Muscle layer of duodenum (tissue), 2 donors: Measurements from ENCODE around the gene TBCE.

ENCODE experiments used
- H3K27ac ChIP-seq: one replicate; pipeline ENCODE4 v1.7.0; 2013; ENCODE audit warnings: mild to moderate bottlenecking, low read length
- H3K27me3 ChIP-seq: one replicate; pipeline ENCODE4 v1.7.0; 2013; ENCODE audit warnings: low read depth, mild to moderate bottlenecking, control low read depth, low read length
- H3K36me3 ChIP-seq, 2 donors: one replicate each; pipeline ENCODE4 v1.7.0; 2013; ENCODE audit warnings: low read length in 2 of 2, control low read depth in 1 of 2, mild to moderate bottlenecking in 1 of 2; ENCODE audit not compliant: insufficient read depth in 2 of 2, control insufficient read depth in 1 of 2
- H3K4me1 ChIP-seq, 2 donors: one replicate each; pipeline ENCODE4 v1.7.0; 2013; ENCODE audit warnings: low read length in 2 of 2, mild to moderate bottlenecking in 2 of 2, control low read depth in 1 of 2, moderate library complexity in 1 of 2; ENCODE audit not compliant: insufficient read depth in 2 of 2, control insufficient read depth in 1 of 2
- H3K4me3 ChIP-seq, 2 donors: one replicate each; pipeline ENCODE4 v1.7.0; 2013; ENCODE audit warnings: low read length in 2 of 2, low read depth in 1 of 2, mild to moderate bottlenecking in 1 of 2
- H3K9me3 ChIP-seq, 2 donors: one replicate each; pipeline ENCODE4 v1.7.0; 2013; ENCODE audit warnings: low read length in 2 of 2, control low read depth in 1 of 2, mild to moderate bottlenecking in 1 of 2; ENCODE audit not compliant: control insufficient read depth in 1 of 2
- donor health status: healthy.

TBCE gene

DNA sequence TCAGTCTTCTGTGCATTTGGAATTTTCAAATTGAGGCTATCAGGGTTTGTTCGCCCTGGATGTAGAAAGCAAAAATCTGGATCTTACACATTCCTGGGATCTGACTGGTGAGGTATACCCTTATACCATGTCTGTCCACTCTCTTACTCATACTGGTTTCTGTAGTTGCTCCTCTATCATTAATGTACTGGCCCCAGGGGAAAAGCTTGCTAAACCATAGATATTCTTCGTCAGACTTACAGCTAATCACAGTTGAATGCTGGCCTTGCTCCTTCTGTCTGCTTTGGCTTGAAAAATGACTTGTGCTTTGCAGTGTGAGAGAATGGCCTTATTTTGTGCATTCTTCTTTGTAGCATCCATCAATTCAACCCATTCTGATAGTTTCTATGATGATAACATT, 30.5 kb downstream of the TBCE start:
- Histone ChIP-seq H3K4me3 (no peak overlapping the region), H3K27me3 (no peaks in the 10 kb centered on the region), H3K27ac (no peak overlapping the region), H3K9me3 (no peaks in the 10 kb centered on the region), H3K36me3 (peaks cover 0 to under 1% of the 10 kb centered on the region in 2 donors), H3K4me1 (no peaks in the 10 kb centered on the region)

DNA sequence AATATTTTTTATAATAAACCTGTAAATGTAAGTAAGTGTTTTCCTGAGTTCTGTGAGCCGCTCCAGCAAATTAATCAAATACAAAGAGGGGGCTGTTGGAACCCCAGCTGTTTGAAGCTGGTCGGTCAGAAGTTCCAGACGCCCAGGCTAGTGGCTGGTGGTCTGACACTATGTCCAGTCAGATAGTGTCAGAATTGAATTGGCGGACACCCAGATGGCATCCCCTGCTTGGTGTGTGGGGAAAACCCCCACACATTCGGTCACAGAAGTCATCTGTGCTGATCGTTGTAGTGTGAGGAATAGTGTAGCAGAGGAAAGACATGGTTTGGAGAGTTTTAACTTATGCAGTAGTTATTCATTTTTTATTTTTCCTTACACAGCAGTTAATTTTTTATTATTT, 32.4 kb downstream of the TBCE start:
- H3K36me3 ChIP-seq: peaks cover 4 to 5% of the 10 kb centered on the region in 2 donors
- H3K4me1 ChIP-seq: no peaks in the 10 kb centered on the region
- H3K27ac ChIP-seq: no peak overlapping the region
- H3K4me3 ChIP-seq: no peak overlapping the region
- no peaks in the 10 kb centered on the region for H3K27me3 ChIP-seq
- H3K9me3 ChIP-seq: no peaks in the 10 kb centered on the region

DNA sequence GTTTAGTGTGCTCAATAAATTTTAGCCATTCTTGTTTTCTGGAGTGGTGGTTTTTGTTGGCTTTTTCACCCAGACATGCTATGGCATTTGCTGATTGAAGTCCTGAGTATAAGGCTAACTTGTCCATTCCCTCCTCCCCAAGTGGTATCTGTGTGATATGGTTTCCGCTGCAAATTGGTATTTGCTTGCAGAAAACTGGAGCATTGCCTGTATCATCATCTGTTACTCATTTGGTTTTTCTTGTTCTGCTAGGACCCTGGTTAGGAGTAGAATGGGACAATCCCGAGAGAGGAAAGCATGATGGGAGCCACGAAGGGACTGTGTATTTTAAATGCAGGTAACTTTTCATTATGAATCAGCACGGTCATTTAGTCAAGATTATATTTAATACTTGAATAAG, 34.0 kb downstream of the TBCE start:
- H3K27ac ChIP-seq: no peak overlapping the region
- no peaks in the 10 kb centered on the region for H3K4me1 ChIP-seq
- no peaks in the 10 kb centered on the region for H3K27me3 ChIP-seq

DNA sequence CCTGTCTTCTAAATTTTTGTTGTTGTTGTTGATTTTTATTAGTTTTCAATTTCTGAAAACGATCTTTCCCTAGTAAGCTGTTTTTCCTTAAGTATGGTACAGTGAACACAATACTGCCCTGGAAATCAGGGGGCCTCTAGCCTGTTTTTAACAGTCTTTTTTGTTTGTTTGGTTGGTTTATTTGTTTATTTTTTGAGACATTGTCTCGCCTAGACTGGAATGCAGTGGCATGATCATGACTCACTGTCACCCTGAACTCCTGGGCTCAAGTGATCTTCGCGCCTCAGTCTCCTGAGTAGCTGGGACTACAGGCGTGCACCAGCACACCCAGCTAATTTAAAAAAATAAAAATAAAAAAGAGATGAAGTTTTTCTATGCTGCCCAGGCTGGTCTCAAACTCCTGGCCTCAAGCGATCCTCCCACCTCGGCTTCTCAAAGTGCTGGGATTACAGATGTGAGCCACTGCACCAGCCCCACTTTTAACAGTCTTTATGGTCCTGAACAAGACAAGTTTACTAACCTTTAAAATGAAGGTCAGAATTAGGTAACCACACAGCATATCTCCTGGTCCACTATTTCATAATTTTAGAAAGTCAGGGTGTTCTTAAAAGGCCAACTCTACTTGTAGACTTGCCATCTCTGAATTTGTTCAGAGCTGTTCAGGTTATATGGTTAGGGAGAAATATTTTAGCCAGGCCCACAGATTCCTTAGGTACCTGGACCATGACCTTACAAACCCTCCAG, 35.4 kb downstream of the TBCE start:
- no peak overlapping the region for H3K27ac ChIP-seq
- peaks cover 4 to 5% of the 10 kb centered on the region in 2 donors for H3K36me3 ChIP-seq
- no peaks in the 10 kb centered on the region for H3K9me3 ChIP-seq
- H3K4me3 ChIP-seq: no peak overlapping the region
- no peaks in the 10 kb centered on the region for H3K27me3 ChIP-seq
- no peaks in the 10 kb centered on the region for H3K4me1 ChIP-seq

More for the DNA sequence above, 34.0 kb downstream of the TBCE start:
- Histone ChIP-seq H3K36me3 (peaks cover 4 to 5% of the 10 kb centered on the region in 2 donors), H3K4me3 (no peak overlapping the region), H3K9me3 (no peaks in the 10 kb centered on the region)

DNA sequence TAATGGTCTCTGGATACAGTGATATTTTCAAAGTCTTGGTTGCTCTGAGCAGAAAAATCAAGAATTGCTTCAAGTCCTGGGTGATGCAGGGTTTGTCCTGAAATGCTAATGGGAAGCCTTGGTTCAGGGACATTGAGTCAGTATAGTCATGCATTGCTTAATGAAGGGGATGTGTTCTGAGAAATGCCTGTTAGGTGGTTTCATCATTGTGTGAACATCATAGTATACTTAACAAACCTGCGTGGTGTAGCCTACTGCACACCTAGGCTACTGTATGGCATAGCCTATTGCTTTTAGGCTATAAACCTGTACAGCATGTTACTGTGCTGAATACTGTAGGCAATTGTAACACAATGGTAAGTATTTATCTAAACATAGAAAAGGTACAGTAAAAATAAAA, 36.4 kb downstream of the TBCE start:
- no peak overlapping the region for H3K4me3 ChIP-seq
- peaks cover 4 to 5% of the 10 kb centered on the region in 2 donors for H3K36me3 ChIP-seq
- H3K9me3 ChIP-seq: no peaks in the 10 kb centered on the region
- H3K4me1 ChIP-seq: no peaks in the 10 kb centered on the region
- no peak overlapping the region for H3K27ac ChIP-seq
- H3K27me3 ChIP-seq: no peaks in the 10 kb centered on the region

DNA sequence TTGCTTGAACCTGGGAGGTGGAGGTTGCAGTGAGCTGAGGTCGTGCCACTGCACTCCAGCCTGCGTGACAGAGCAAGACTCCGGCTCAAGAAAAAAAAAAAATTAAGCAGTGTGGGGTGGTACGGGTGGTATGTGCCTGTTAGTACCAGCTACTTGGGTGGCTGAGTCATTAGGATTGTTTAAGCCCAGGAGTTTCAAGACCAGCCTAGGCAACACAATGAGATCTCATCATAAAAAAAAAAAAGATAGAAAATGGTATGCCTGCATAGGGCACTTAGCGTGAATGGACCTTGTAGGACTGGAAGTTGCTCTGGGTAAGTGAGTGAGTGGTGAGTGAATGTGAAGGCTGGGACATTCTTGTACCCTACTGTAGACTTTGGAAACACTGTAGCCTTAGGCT, 37.0 kb downstream of the TBCE start:
- no peak overlapping the region for H3K27ac ChIP-seq
- no peaks in the 10 kb centered on the region for H3K9me3 ChIP-seq
- H3K27me3 ChIP-seq: no peaks in the 10 kb centered on the region
- H3K4me3 ChIP-seq: no peak overlapping the region
- H3K36me3 ChIP-seq: peaks cover 4 to 5% of the 10 kb centered on the region in 2 donors
- H3K4me1 ChIP-seq: peaks cover 0 to 5% of the 10 kb centered on the region in 2 donors

DNA sequence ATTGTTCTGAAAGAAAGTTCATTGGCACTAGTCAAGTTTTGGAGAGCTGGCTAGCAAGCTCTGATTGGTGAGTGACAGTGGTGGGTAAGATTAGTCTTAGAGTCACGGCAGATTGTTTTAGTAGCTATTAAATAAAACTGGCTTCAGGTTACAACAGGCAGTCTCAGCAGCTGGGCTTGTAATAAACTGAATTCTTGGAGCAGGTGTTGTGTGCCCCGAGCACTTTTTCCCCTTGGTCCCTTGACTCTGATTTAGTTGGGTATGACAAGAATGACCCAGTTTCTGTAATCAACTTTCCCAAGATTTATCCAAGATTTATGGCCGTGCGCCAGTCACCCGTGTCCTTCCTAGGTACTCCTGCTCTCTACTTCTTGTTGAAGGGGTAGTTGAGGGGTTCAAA, 40.2 kb downstream of the TBCE start:
- no peak overlapping the region for H3K4me3 ChIP-seq
- peaks cover 4 to 5% of the 10 kb centered on the region in 2 donors for H3K36me3 ChIP-seq
- H3K27ac ChIP-seq: no peak overlapping the region
- no peaks in the 10 kb centered on the region for H3K27me3 ChIP-seq
- H3K9me3 ChIP-seq: no peaks in the 10 kb centered on the region
- H3K4me1 ChIP-seq: peaks cover 0 to 5% of the 10 kb centered on the region in 2 donors

DNA sequence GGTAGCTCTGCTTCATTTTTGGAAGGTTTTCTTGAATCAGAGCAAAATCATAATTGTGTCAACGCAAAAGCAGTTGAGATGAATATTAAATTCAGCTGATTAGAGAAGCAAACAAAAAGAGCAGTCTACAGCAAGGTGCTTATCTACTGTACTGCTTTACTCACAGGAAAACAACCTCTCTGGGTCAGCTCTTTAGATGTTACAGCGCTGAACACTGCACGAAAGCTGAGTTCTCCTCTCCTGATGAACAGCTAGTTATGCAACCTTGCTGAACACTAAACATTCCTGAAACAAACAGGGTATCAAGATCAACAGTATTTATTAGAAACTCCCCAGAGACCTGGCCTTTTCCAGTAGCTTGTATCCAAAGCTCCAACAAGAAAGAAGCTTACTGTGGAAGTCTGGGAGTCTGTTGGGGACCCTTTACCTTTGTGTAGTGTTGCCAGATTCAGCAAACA, 41.3 kb downstream of the TBCE start:
- no peaks in the 10 kb centered on the region for H3K9me3 ChIP-seq
- H3K27me3 ChIP-seq: no peaks in the 10 kb centered on the region
- peaks cover 0 to 5% of the 10 kb centered on the region in 2 donors for H3K4me1 ChIP-seq
- H3K36me3 ChIP-seq: peaks cover 0 to 2% of the 10 kb centered on the region in 2 donors
- H3K4me3 ChIP-seq: no peak overlapping the region
- H3K27ac ChIP-seq: no peak overlapping the region

DNA sequence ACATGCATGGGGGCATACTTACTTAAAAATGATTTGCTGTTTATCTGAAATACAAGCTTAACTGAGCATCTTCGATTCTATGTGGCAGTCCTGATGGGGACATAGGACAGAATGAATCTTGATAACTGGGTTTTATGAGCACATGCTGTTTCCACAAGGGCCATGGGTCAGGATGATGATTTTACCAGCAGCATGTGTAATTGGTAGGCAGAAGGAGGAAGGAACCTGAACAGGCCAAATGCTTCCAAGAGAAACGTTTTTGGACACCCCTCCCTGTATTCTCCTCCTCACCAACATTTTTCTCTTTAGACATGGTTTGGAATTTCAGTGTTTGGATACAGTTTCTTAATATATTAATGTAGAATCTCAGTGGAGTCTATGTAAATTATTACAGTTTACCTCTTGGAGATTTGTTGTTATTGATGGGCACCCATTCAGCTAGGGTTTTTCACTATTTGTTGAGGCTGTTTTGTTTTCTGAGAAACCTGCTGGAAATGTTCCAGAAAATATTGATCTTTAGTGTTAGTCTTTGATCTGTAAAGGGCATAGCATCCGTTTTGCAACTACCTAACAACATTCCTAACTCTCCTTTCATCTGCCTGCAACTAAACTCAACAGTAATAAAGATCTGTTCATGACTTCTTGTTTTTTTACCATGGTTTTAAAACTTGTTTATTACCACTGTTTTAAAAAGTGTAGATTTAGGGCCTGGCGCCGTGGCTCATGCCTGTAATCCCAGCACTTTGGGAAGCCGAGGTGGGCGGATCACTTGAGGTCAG, 42.0 kb downstream of the TBCE start:
- Histone ChIP-seq H3K4me1 (peaks cover 0 to 5% of the 10 kb centered on the region in 2 donors), H3K9me3 (no peaks in the 10 kb centered on the region), H3K36me3 (no peaks in the 10 kb centered on the region), H3K27ac (no peak overlapping the region), H3K4me3 (no peak overlapping the region), H3K27me3 (no peaks in the 10 kb centered on the region)

DNA sequence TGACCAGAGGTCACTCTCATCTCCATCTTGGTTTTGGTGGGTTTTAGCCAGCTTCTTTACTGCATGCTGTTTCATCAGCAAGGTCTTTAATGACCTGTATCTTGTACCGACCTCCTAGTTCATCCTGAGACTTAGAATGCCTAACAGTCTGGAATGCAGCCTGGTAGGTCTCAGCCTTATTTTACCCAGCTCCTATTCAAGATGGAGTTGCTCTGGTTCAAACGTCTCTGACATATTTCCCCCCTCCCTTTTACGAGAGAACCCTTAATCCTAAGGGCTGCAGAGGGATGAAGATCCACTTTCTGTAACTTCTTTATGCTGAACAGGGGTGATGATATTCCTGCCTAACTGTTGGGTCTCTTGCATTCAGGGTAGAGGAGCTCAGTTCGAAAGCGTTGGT, 43.2 kb downstream of the TBCE start:
- H3K36me3 ChIP-seq: no peaks in the 10 kb centered on the region

More for the DNA sequence above, 43.2 kb downstream of the TBCE start:
- Histone ChIP-seq H3K4me3 (no peak overlapping the region), H3K4me1 (peaks cover 0 to 5% of the 10 kb centered on the region in 2 donors), H3K9me3 (no peaks in the 10 kb centered on the region), H3K27ac (no peak overlapping the region), H3K27me3 (no peaks in the 10 kb centered on the region)
